Gastroesophageal sphincter (tissue), 4 donors: Measurements from ENCODE around the gene ZNF689. TPM values are rescaled to one million over a fixed set of nuclear protein-coding genes. Genes with fewer than 3 reads are reported as not detected.

ENCODE experiments used
- ATAC-seq: fragments of 150-250 bp; one replicate; pipeline ENCODE4 v1.9.1; 2016; ENCODE audit warnings: mild to moderate bottlenecking, moderate library complexity
- H3K27ac ChIP-seq, 4 donors: fragments of 200-600 bp; sonication (generic) in 3 of 4; 1 replicate in 3 of 4; 2 replicates in 1 of 4; pipeline ENCODE4 v1.5.1; 2016 to 2019
- H3K27me3 ChIP-seq: fragments of 200-600 bp; sonication (generic); one replicate; pipeline ENCODE4 v1.5.1; 2019
- H3K36me3 ChIP-seq, 2 donors: fragments of 200-600 bp; sonication (generic); one replicate each; pipeline ENCODE4 v1.5.1; 2019; ENCODE audit warnings: control low read depth in 1 of 2
- H3K4me1 ChIP-seq, 3 donors: fragments of 200-600 bp; sonication (generic); 1 replicate in 2 of 3; 2 replicates in 1 of 3; pipeline ENCODE4 v1.5.1; 2016 to 2019; ENCODE audit warnings: control low read depth in 2 of 3
- H3K4me3 ChIP-seq, 2 donors: fragments of 200-600 bp; sonication (generic); one replicate each; pipeline ENCODE4 v1.5.1; 2019; ENCODE audit warnings: mild to moderate bottlenecking in 1 of 2, moderate library complexity in 1 of 2
- H3K9me3 ChIP-seq, 3 donors: fragments of 200-600 bp; sonication (generic); one replicate each; pipeline ENCODE4 v1.5.1; 2017 to 2019; ENCODE audit warnings: control low read depth in 2 of 3
- CTCF ChIP-seq, 4 experiments: fragments of 200-600 bp in 2 of 4; fragments of 450-650 bp in 2 of 4; sonication (generic) in 1 of 4; IDR thresholded peaks; one replicate each; pipeline ENCODE4 v1.5.1; 2017 to 2019; ENCODE audit warnings: antibody characterized with exemption in 4 of 4, mild to moderate bottlenecking in 2 of 4, moderate library complexity in 2 of 4
- EP300 ChIP-seq: sonication (generic); formaldehyde crosslinking; IDR thresholded peaks from one replicate; pipeline ENCODE4 v1.6.1; 2017; ENCODE audit warnings: antibody characterized with exemption, mild to moderate bottlenecking
- POLR2A ChIP-seq, 2 donors: fragments of 450-650 bp; IDR thresholded peaks; one replicate each; pipeline ENCODE4 v1.6.1; 2017; ENCODE audit warnings: antibody characterized with exemption in 2 of 2, mild to moderate bottlenecking in 2 of 2, moderate library complexity in 1 of 2
- POLR2AphosphoS5 ChIP-seq: sonication (generic); formaldehyde crosslinking; IDR thresholded peaks from one replicate; pipeline ENCODE4 v1.6.1; 2017; ENCODE audit warnings: antibody characterized with exemption
- WGBS, 2 donors: methylation state at CpG; one replicate each; pipeline ENCODE4 v1.1.5; 2018; ENCODE audit warnings: low coverage in 1 of 2; 5-methylcytosine and 5-hydroxymethylcytosine counted together
- total RNA-seq, 4 donors: library from RNA; depleted of rRNA; stranded (reverse); fragments of >200 nt; gene quantifications; one replicate each; pipeline ENCODE4 v1.1.0, GENCODE V29; 2016

ZNF689 gene
- total RNA-seq, 4 donors from 2014 or later: 9.7 to 13.1 (median 11.4) TPM

- H3K27me3 ChIP-seq: no peaks in the 10 kb centered on the region
- TF ChIP-seq EP300 (no peak), CTCF (IDR thresholded peaks at IDR 0.05) (peak in 3 of 4 experiments; percentile 33 to 44 (median 44)), POLR2AphosphoS5 (peak; percentile 89), POLR2A (IDR thresholded peaks at IDR 0.05) (peak in 1 of 2 donors; percentile 26)
- peaks cover 0 to 38% of the 10 kb centered on the region in 2 donors for H3K36me3 ChIP-seq
- H3K4me1 ChIP-seq: peaks cover 0 to 61% (median 10%) of the 10 kb centered on the region in 3 donors
- 0% methylated on average over 3 to 20 of the region's 50 CpGs for WGBS, 2 donors
- peak; percentile 99 for ATAC-seq
- H3K4me3 ChIP-seq: peak within 1 kb of the TSS; percentile 43 to 81
- H3K9me3 ChIP-seq: no peaks in the 10 kb centered on the region
- H3K27ac ChIP-seq: peak within 1 kb of the TSS; percentile 64 to 96 (median 94)
Observed at GRCh38 chr16:30585400-30586191, 24.6 kb downstream of the ZNF689 start, which contains the start of gene ZNF785. Gene ZNF785, minus strand, starts transcription at chr16:30585697. Its CDS starts 86 bp downstream, at chr16:30585611.

- TF ChIP-seq POLR2AphosphoS5 (no peak), EP300 (no peak), POLR2A (IDR thresholded peaks at IDR 0.05) (no peak), CTCF (IDR thresholded peaks at IDR 0.05) (no peak)
- peaks cover 0 to 39% of the 10 kb centered on the region in 2 donors for H3K36me3 ChIP-seq
- H3K4me3 ChIP-seq: peak overlapping the region; percentile 43 to 81
- no peaks in the 10 kb centered on the region for H3K9me3 ChIP-seq
- no peaks in the 10 kb centered on the region for H3K27me3 ChIP-seq
- peaks cover 0 to 61% (median 10%) of the 10 kb centered on the region in 3 donors for H3K4me1 ChIP-seq
- H3K27ac ChIP-seq: peak overlapping the region; percentile 64 to 96 (median 94)
- no CpG with 5 or more reads among the region's 23 CpGs for whole genome bisulfite sequencing, 2 donors
- no peak for ATAC-seq
Observed at GRCh38 chr16:30585022-30585399, 25.2 kb downstream of the ZNF689 start.

- H3K36me3 ChIP-seq: peaks cover 0 to 57% of the 10 kb centered on the region in 2 donors
- H3K4me3 ChIP-seq: no peak overlapping the region
- peaks cover 0 to 61% (median 10%) of the 10 kb centered on the region in 3 donors for H3K4me1 ChIP-seq
- ATAC-seq: no peak
- no peaks in the 10 kb centered on the region for H3K27me3 ChIP-seq
- TF ChIP-seq POLR2AphosphoS5 (no peak), POLR2A (IDR thresholded peaks at IDR 0.05) (no peak), CTCF (IDR thresholded peaks at IDR 0.05) (no peak), EP300 (no peak)
- no peak overlapping the region for H3K27ac ChIP-seq
- no peaks in the 10 kb centered on the region for H3K9me3 ChIP-seq
- 86% methylated on average over 25 of the region's 48 CpGs; no CpG with 5 or more reads in 1 of the 2 donors for WGBS, 2 donors
Observed at GRCh38 chr16:30582611-30583340, 27.4 kb downstream of the ZNF689 start.

GRCh38 chr16:30581457-30581856 lies 28.7 kb downstream of the ZNF689 start:
- Histone ChIP-seq H3K27ac (no peak overlapping the region), H3K4me1 (peaks cover 0 to 52% (median 10%) of the 10 kb centered on the region in 3 donors), H3K36me3 (peaks cover 0 to 66% of the 10 kb centered on the region in 2 donors), H3K27me3 (no peaks in the 10 kb centered on the region), H3K4me3 (no peak overlapping the region), H3K9me3 (no peaks in the 10 kb centered on the region)
- TF ChIP-seq POLR2AphosphoS5 (no peak), EP300 (no peak), CTCF (IDR thresholded peaks at IDR 0.05) (no peak), POLR2A (IDR thresholded peaks at IDR 0.05) (no peak)
- no peak for ATAC-seq
- WGBS, 2 donors: 75 to 82% methylated on average over 2 to 7 of the region's 7 CpGs
